KG1 (cell line): Measurements from ENCODE around the gene KCNMA1.

ENCODE experiments used
- DNase-seq: peaks from one replicate; lab custom pipeline; 2025; lab: John Stamatoyannopoulos, UW

Gene KCNMA1

GRCh38 chr10:77111611-77112550 is 525.7 kb downstream of the KCNMA1 start:
- no peak for DNase-seq

- DNase-seq: no peak
These were observed 526.9 kb downstream of the KCNMA1 start for GRCh38 chr10:77110757-77111156.

DNA sequence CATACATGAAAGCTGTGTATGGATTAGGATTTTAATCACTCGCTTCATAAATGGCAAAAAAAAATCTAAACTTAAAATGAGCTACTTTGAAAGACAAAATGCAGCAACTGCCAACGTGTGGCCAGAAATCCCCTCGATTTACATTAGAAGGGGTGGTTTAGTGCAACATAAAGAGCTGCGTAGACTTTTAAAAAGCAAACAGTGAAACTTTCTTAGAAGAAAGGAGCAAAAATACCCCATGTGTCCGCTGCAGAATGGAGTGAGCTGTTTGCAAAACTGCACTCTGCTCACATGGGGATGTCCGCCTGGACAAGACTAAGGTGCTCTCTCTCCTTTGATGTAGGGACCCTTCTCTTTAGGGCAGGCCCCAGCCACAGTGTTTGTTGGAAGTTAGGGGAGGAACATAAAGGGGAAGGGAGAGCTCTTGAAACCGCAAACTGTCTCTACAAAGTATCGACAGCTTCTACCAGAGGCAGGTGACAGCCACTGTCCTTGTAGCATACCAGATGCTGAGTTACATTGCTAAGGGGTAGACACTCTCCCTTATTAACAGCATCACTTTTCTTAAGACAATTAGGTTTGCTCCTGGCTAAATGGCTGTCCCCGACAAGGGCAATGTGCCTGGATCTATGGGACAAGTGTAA is 528.1 kb downstream of the KCNMA1 start:
- no peak for DNase-seq

GRCh38 chr10:77106676-77107075 is 530.9 kb downstream of the KCNMA1 start:
- no peak for DNase-seq

- DNase-seq: no peak
These were observed 531.8 kb downstream of the KCNMA1 start for GRCh38 chr10:77105761-77106221.

DNA sequence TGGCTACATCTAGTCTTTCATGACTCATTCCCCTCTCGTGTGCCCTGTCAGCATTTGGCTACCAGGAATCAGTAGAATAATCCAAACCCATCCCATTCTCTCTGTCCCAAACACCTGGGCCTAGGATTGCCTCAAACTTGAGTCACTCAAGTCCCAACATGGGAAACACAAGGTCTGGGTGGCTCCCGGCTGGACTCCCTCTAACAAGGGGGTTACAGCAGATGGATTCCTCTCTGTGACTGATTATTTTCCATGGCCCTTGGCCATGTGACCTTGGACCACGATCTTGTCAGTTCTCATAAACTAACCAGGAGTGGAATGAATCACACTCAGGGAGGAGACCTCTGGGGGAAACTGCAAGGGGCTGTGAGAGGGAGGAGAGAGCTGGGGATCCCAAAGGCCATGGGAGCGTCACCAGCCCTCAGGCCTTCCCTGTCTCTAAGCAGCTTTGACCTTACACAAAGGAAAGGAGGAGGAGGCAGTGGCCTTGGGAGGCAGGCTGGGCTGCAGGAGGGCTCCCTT is 533.1 kb downstream of the KCNMA1 start:
- DNase-seq: no peak

- DNase-seq: no peak
These were observed 534.4 kb downstream of the KCNMA1 start for GRCh38 chr10:77103213-77103612.

GRCh38 chr10:77101341-77101740 is 536.3 kb downstream of the KCNMA1 start:
- no peak for DNase-seq

GRCh38 chr10:77099136-77099535 is 538.5 kb downstream of the KCNMA1 start:
- no peak for DNase-seq

GRCh38 chr10:77097625-77098024 is 540.0 kb downstream of the KCNMA1 start:
- DNase-seq: no peak

GRCh38 chr10:77093126-77093525 is 544.5 kb downstream of the KCNMA1 start:
- DNase-seq: no peak

GRCh38 chr10:77091597-77092165 is 545.9 kb downstream of the KCNMA1 start:
- no peak for DNase-seq

- no peak for DNase-seq
These were observed 546.9 kb downstream of the KCNMA1 start for GRCh38 chr10:77090381-77091356.

- no peak for DNase-seq
These were observed 550.2 kb downstream of the KCNMA1 start for GRCh38 chr10:77087366-77087765.

DNA sequence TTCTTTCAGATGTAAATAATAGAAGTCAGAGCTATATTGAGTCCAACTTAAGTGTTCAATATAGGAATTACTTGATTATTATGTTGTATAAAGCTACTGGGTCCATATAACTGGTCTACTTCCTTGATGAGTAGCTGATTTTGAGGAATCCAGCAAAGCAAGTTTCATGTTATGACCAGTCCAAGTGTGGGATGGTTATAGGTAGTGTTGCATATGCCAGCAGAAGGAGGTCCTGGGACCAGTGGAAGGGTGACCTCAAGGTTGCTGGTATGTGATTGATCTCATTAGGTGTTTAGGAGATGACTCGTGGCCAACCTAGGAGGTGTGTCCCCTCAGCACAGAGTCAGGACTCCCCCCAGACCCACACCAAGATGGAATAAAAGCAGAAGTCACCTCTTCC is 551.5 kb downstream of the KCNMA1 start:
- DNase-seq: no peak

DNA sequence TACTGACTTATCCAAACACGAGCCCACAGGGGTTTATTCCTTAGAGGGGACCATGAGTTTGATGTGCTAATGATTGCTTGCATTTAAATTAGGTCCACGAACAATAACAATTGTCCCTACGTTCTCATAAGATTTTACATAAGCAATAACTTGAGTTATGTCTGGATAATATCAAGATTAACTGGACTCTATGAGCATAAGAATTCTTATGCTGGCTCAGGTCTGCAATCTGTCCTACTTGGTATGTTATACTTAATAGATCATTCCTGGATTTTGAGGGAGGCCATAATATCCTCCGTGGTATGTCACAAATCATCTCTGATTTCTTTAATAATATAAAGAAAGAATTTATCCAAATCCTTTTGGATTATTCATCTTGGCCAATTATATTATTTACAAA is 552.3 kb downstream of the KCNMA1 start:
- DNase-seq: no peak

- no peak for DNase-seq
These were observed 553.0 kb downstream of the KCNMA1 start for GRCh38 chr10:77084431-77085144.

DNA sequence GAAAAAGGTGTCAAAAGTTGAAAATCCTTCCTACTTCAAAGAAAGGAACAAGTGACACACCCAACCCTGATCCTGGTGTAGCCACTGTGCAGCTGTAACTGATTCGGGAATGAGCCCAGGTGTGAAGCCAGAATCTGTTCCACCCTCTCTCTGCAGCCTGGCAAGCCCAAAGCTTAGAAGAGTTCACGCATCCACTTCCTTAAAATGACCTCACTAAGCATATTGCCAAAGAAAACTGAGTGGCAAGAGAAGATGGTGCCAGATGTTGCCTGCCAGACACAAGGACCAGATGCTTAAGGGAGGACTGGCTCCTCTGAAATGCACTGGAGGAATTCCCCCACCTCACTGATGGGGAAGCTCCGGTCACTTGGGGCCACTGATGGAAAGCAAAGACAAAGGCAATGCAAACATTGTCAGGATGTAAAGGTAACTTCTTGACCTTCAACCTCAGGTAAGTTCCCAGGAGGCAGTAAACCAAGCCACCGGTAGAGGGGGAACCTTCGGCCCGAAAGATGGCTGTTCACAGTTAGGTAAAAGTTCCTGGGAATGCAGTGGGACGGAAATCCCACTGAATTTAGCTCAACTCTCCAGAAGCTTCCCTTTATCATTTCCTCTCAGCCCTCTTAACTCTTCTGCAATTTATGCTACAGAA is 554.9 kb downstream of the KCNMA1 start:
- no peak for DNase-seq

DNA sequence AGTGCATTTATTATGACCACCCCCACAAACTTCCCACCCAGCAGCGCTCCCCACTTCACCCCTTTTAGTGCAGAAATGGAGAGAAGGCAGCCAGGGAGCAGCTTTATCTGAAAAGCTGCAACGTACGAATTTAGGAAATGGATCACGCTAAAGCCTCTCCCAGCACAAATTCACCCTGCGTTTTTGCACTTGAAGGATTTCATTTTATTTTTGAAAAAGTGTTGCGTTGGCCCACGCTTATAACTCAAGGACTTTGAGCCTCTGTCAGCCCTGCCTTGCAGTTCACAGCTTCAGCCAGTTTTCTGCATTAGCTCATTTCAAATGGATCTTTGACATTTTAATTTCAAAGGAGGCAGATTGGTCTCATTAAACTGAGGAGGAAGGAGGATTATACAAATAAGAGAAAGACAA is 556.1 kb downstream of the KCNMA1 start:
- DNase-seq: no peak

DNA sequence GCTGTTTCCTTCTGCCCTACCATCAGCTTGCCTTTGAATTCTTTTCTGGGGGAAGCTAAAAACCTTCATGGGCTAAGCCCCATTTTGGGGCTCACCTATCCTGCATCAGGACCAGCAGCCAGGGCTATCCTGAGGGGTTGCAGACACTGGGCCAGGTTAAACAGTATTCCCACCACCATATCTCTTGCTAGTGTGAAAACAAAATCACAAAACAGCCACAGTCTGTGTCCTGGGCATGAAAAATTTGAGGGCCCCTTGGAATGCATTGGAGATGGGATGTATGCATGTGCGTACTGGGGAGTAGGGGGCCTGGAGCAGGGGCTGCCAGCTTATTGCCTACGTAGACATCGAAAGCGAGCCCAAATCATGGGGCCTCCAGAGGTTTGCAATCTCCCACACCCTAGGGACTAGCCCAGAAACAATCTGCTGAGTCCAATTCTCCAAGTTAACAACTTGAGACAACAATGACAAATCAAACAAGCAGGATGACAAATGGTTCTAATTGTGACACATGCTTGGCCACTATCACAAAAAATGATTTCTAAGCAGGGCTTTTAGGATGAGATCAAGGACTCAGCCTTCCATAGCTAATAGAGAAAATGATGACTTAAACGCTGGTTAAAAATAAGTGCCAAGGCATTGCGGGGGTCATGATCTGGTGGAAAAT is 557.1 kb downstream of the KCNMA1 start:
- DNase-seq: no peak
